NCI-H2227 treated with DMSO at 0.1 percent for 48 hours (cell line): ENCODE measurements around the gene MICAL2.

Experiments used
- DNase-seq: peaks from one replicate; lab custom pipeline; 2025; lab: John Stamatoyannopoulos, UW

Gene MICAL2

DNA sequence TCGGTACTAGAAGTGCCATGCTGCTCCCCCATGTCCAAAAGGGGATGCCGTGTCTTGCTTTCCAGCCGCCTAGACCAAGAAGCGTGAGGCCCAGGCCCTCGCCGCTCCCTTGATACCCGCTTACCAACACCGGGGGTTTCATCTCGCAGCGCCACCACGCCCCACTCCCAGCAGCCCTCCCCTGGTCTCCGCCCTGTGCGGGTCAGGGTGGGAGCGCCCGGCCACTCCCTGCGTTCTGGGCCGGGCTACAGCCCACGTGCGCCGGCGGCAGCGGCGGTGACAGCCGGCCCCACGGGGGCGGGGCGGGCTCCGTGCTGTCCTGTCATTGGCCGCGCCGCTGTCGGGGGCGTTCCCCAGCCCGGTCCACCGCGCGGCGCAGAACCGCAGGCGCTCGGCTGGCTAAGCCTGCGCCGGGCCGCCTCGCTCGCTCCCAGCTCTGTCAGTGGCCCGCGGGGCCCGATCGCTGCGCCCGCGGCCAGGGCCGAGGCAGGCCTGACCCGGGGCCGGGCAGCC is at the start of gene MICAL2:
MICAL2 (plus strand) TSS at position 390 of the 513 bp plus-strand sequence. CDS start 51,566 bp downstream, outside the sequence.
- DNase-seq: peak; percentile 86

DNA sequence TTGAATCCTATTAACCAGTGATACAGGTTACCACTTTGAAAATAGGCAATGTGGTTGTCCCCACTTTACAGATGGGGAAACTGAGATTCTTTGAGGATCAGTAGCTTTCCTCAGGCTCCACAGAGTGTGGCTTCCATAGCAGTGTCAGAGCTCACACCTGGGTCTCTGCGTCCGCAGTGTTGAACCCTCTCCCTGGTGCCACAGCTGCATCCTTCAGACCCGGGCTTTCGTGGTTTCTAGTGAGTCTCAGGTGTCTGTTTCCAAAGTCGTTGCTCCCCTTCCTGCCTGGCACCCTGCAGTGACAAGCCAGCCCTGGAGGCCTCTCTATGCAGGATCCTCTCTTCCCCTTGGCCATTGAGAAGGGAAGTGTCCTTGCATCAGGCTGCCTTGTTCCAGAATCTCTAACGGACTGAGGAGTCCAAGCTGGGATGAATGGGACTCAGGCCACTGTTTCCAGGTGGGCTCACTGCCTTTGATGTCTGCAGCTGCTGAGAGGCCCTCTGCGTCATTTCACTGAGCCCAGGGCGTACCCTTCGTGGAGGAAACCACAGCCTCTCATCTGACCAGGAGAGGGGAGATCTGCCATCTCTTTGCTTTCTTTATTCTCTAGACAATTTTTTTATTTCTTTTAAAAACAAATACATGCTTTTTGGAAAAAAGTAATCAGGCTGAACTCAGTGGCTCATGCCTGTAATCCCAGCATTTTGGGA is 48.4 kb upstream of the MICAL2 start:
- DNase-seq: no peak

GRCh38 chr11:12063251-12063650 is 47.1 kb upstream of the MICAL2 start:
- no peak for DNase-seq

DNA sequence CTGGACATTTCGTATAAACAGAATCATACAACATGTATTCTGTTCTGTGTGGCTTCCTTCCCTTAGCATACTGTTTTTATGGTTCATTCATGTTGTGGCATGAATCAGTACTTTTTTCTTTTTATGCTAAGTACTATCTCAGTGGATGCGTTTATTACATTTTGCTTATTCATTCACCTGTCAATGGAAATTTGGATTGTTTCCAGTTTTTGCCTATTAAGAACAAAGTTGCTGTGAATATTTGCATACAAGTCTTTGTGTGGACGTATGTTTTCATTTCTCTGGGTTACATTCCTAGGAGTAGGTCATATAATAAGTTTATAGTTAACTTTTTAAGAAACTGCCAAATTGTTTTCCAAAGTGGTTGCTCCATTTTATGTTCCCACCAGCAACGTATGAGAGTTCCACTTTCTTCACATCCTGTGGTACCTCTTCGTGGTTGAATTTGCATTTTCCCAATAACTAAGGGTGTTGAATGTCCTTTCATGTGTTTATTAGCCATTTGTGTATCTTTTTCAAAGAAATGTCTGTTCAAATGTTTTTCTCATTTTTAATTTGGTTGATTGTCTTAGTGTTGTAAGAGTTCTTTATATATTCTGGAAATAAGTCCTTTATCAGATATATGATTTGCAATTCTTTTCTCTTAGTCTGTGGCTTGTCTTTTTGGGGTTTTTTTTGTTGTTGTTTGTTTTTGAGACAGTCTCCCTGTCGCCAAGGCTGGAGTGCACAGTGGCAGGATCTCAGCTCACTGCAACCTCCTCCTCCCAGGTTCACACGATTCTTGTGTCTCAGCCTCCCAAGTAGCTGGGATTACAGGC is 46.0 kb upstream of the MICAL2 start:
- no peak for DNase-seq

- DNase-seq: no peak
Observed at GRCh38 chr11:12064954-12065280, 45.5 kb upstream of the MICAL2 start.

- no peak for DNase-seq
Observed at GRCh38 chr11:12066056-12066798, 44.2 kb upstream of the MICAL2 start.

DNA sequence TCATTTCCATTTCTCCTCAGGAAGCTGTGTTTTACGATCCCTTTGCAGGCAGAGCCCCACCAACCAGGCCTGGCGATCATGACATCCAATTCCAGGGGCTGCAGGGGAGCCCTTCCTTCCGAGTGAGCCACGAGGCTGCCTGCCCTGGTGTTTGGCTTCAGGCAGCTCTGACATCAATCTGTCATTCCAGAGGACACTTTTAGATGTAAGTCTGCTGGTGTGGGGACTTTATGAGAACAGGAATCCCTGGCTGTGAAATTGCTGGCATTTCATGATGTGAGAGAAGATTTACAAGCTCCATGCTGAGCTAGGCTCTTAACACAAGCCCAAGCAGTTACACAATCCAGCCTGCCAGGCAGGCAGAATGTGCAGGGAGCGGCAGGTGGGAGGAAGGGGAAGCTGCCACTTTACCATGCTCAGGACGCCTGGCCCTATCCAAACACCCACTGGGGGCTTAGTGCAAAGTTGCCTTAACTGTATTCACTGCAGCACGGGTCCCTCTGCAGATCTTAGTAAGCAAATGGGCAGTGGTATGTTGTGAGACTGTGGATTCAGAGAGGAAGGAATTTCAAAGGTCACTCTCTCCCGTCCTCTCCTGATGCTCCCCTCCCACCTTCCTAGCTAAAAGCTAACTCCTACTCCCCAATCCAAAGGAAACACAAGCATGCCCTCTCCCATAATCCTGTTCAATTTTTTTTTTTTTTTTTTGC is 43.4 kb upstream of the MICAL2 start:
- DNase-seq: peak; percentile 40

- DNase-seq: no peak
Observed at GRCh38 chr11:12067796-12068357, 42.5 kb upstream of the MICAL2 start.

- DNase-seq: no peak
Observed at GRCh38 chr11:12069066-12069676, 41.2 kb upstream of the MICAL2 start.

DNA sequence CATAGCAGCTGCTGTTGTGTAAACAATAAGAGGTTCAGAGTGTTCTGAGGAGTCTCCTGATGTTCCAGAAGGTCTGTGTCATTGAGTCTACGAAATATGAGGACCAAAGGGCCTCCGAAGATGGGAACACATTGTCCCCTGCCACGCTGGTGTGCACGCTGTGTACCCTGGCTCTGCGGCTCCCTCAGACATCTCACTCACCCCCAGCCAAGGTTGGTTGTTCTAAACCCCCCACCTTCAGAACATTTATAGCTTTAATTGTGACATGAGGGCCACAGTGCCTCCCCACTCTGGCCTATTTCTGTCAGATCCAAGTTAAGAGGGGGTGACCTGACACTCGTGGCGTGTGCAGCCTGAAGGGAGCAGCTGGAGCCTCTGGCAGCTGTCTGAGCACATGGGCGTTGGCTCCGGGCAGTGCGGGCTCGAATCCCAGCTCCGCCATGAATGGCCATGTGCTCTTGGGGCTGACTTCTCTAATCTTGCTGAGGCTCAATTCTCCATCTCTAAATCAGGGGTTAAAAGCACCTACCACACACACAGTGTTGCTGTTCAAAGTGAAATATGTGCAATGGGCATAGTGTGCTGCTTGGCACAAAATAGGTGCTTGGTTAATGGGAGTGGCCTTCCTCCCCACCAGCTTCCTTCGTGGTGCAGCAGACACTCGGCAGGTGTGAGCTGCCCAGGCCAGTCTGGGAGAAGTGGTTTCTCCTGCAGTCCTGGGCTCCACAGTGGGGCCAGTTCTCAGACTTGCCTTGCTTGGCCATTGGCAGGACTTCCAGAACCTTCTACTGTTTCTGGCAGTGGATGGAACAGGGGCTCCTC is 39.7 kb upstream of the MICAL2 start:
- DNase-seq: no peak

GRCh38 chr11:12071574-12071973 is 38.8 kb upstream of the MICAL2 start:
- no peak for DNase-seq

DNA sequence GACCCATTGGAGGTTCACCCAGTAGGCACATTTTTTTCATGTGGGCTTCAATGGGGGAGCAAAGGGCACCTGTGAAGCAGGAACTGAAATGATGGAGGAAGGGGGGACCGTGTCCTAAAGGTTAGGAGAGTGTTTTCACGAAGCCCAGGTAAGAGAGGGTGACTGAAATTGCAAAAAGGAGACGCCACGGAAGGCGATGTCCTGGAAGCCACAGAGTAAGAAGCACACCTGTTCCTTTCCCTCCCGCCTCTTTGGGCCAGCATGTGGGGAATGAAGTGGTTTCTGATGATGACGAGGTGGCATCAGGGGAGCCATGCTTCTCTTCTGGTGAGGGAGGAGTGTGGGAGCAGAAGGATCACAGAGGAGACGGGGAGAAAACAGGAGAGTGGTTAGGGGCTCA is 37.0 kb upstream of the MICAL2 start:
- no peak for DNase-seq

- DNase-seq: no peak
Observed at GRCh38 chr11:12073886-12074285, 36.5 kb upstream of the MICAL2 start.

DNA sequence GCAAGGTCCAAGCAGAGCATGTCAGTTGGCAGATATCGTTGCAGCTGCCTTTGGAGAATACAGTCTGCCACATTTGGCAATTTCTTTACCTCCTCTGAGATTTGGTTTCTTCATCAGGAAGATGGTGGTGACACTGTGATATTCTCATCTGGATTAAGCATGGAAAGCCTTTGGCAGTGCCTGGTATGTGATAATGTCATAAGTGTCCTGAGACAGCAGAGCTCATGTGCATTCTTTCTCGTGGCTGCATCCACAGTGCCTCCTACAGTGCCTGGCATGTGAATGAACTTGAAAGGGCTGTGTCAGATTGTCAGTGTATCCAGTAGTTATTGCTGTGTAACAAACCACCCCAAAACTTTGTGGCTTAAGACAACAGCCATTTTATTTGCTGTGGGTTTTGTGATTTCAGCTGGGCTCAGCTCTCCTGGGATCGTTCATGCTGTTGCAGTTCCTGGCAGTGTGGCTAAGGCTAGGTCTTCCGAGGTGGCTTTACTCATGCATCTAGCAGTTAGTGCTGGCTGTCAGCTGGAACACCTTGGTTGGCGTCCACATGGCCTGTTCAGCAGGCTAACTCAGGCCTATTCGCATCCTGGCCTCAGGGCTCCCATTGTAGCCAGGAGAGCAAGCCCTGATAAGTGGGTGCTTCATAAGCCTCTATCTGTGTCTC is 35.7 kb upstream of the MICAL2 start:
- DNase-seq: no peak

DNA sequence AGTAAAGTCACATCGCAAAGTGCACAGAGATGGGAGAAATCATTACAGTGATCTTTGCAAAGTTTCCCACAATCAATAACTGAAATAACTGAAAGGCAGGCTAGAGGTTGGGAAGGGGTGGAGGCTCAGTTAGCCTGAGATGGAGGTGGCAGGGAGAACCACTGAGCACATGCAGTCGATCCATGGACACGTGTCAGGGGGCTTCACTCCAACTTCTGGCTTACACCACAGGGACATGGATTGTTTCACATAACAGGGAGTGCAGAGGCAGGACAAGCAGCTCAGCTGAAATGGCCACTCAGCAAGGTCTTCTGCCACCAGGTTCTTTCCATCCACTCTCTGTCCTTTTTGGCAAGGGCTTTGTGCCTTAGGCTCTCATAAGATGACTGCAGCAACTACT is 35.1 kb upstream of the MICAL2 start:
- no peak for DNase-seq

GRCh38 chr11:12075822-12076821 is 34.3 kb upstream of the MICAL2 start:
- no peak for DNase-seq

DNA sequence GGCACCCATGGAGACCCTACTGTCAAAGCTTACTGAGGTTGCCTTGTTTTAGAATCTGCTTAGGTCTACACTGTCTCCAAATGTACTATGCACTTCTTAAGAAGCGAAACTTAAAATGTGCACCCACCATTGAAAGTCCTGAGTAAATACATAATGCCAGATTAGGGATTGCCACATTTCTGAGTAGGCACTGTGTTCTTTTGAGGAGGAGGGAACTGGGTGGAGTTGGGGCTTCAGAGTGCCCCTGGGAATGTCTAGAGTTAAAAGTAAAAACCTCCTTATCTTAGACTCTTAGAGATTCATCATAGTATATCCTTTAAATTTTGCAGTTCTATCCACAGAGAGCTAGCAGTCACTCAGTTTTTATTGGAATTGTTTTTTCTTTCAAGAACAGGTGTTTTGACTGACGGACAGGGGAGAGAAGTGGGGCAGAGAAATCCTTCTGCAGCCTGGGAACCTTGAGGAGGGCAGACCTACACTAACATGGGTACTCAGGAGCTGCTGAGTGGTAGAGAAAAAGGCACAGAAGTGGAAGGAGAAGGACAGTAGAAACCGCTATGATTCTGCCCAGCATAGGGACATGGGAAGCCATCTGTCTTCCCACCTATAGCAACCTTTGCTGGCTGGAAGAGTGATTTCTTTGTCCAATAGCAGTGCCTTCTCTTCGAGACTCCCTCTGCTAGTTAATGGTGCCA is 33.4 kb upstream of the MICAL2 start:
- no peak for DNase-seq
